Stomach (tissue), 4 donors: ENCODE measurements around the gene TRHDE.

Source experiments
- EP300 ChIP-seq: sonication (generic); formaldehyde crosslinking; IDR thresholded peaks from one replicate; pipeline ENCODE4 v1.6.1; 2017; ENCODE audit warnings: antibody characterized with exemption
- POLR2A ChIP-seq, 4 donors: fragments of 450-650 bp; IDR thresholded peaks; one replicate each; pipeline ENCODE4 v1.6.1; 2016; ENCODE audit warnings: antibody characterized with exemption in 4 of 4, control low read depth in 2 of 4, mild to moderate bottlenecking in 1 of 4, moderate library complexity in 1 of 4

GRCh38 chr12:72295744-72296143 is 23.6 kb downstream of the TRHDE start:
- no peak for TF ChIP-seq EP300
- no peak for TF ChIP-seq POLR2A (IDR thresholded peaks at IDR 0.05)
